GM18870 (cell line): Measurements from ENCODE around the gene BRI3.

Experiments
- ATAC-seq: cut with Tn5 transposase; IDR thresholded peaks from one replicate; pipeline ENCODE4 v1.9.1; 2021; ENCODE audit warnings: moderate library complexity; ENCODE audit not compliant: unreplicated experiment

BRI3 gene

DNA sequence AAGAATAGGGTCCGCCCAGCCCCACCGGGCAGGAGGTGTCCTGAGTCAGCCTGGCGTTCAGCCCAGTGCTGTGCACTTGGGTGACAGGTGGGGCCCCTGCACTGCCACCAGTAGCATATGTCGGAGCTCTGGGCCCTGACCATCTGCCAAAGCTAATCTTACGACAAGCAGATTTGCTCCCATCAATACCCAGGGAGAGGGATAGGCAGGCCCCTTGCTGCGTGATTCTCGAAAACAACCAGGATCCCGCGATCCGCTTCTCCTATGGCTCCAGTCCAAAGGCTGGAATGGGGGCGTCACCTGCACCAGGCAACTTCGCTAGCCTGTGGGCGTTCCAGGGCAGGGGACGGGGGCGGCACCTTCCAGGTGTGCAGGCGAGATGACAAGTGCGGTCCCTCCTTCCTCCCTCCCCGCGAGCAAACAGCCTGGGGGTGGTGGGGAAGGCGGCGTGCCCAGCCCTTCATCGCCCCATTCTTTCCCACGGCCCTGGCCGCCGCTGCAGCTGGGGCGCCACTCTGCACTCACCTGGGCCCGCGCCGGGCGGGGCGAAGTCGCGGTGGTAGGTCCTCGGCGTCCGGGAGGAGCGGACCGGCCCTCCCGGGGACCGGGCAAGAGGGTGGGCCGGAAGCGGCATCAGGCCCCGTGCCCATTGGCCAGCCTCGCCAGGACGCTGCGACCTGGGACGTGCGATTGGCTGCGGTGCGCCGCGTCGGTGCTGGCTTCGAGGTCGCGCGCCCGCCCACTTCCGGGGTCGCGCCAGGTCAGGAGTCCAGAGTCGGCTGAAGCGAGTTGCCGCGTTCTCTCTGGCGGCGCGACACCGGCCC lies 29.7 kb upstream of the BRI3 start, which contains the start of gene TECPR1:
TECPR1 (minus strand) TSS at position 632 of the 824 bp plus-strand sequence. CDS start 6,086 bp downstream, outside the sequence.
- peak; percentile 95 for ATAC-seq

DNA sequence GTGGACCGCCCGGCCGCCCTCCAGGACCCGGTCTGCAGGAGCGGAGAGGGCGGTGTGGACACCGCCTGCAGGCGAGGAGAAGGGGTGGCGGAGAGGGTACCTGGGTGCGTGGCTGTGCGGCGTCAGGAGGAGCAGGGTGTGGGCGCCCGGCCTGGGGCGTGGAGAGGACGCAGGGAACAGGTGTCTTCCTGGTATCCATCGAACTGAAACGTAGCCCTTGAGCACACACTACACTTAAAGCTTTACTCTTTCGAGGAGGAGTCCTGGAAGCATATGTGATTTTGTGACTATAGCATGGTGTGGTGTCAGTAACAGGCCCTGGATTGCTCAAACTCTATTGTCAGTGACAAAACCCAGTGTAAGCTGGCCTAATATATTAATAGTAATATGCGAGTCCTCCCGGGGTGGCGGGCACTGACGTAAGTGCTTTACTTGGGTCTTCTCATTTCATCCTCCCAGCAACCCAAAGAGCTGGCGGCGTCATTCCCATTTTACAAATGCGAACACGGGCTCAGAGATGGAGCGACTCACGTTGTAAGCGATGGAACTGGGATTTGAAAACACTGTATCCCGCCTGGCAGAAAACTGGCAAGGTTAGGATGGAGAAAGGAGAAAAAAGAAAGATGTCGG lies 28.9 kb upstream of the BRI3 start:
- no peak for ATAC-seq

DNA sequence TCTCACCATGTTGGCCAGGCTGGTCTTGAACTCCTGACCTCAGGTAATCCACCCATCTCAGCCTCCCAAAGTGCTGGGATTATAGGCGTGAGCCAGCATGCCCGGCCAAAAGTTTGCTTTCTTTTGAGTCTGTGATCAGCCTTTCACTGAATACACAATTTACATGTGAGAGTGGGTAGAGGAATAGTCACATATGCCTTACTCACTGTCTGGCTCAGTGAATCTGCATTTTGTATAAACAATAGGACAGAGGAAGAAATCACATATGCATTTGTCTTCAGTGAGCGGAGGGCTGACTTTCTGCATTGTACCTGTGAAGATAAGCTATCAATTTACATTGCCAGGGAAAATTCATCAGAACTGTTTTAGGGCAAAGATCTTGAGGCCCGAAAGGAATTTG lies 27.0 kb upstream of the BRI3 start:
- no peak for ATAC-seq

DNA sequence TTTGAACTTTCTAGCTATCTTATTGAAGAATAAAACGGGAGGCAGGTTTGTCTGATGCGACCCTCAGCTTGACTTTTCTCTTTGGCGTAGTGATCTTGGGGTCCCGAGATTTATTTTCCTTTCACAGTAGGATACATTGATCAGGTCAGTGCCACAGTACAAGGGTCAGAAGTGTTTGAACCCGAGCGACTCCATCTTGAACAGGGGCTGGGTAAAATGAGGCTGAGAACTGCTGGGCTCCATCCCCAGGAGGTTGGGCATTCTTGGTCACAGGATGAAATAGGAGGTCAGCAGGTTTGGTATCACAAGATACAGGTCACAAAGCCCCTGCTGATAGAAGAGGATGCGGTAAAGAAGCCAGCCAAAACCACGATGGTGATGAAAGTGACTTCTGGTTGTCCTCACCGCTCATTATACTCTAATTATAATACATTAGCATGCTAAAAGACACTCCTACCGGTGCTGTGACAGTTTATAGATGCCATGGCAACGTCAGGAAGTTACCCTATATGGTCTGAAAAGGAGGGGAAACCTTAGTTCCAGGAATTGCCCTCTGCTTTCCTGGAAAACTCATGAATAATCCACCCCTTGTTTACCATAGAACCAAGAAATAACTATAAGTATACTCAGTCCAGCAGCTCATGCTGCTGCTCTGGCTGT lies 26.4 kb upstream of the BRI3 start:
- no peak for ATAC-seq

DNA sequence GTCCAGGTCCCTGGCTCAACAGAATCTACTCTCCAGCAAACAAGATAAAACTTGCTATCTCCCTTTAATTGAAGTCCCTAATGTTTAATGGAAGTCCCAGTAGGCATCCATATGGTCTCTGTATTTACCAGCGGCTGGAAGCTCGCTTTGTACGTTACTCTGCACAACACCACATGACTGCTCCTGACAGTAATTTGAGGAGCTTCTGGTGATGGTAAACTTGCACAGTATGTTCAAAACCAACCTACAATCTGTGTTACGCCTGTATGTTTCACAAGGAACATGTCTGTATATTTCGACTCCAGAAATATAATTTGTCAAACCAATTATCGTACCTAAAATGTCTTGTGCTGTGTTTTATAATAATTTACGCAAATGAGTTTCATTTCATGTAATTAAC lies 25.1 kb upstream of the BRI3 start:
- no peak for ATAC-seq

DNA sequence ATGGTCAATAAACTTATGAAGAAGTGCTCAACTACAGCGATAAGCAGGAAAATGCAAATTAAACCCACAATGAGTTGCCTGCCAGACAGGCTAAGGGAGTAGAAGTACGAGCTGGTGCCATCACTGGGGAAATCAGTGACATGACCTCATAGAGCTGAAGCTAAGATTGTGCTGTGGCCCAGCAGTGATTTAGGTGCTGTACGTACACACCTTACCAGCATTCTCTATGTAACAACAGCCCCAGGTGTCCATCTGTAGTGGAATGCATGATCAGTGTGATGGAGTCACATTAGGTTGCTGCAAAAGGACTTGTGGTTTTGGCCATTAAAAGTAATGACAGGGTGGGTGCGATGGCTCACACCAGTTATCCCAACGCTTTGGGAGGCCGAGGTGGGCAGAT lies 23.8 kb upstream of the BRI3 start:
- ATAC-seq = no peak

DNA sequence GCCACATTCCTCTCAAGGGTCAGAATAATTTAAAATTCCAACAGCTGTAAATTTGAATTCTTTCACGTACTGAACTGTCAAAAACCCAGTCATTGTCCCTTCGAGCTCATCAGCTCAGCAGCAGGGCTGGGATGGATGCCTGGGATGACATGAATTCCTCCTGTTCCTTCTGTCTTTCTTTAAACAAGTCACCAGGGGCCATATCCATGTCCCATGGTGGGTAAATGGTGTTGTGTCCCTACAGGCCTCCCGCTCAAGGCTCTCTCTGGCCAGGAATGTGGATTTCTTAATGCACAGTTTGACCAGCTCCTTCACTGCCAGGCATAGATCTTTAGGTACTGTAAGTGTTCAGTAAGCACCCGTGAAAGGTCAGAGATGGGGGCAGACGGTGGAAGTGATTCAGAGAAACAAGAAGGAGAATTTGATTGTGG lies 15.6 kb upstream of the BRI3 start:
- no peak for ATAC-seq

DNA sequence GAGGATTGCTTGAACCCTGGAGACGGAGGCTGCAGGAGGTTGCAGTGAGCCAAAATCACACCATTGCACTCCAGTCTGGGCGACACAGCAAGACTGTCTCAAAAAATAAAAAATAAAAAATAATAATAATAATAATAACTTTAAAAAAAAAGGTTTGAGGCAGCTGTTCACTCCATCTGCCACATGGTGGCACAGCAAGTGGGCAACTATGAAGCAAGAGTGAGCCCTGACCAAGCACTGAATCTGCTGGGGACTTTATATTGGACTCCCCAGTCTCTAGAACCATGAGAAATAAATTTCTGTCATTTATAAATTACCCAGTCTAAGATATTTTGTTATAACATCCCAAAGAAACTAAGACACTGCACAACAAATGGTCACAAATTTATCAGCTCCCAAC lies 14.6 kb upstream of the BRI3 start:
- no peak for ATAC-seq

DNA sequence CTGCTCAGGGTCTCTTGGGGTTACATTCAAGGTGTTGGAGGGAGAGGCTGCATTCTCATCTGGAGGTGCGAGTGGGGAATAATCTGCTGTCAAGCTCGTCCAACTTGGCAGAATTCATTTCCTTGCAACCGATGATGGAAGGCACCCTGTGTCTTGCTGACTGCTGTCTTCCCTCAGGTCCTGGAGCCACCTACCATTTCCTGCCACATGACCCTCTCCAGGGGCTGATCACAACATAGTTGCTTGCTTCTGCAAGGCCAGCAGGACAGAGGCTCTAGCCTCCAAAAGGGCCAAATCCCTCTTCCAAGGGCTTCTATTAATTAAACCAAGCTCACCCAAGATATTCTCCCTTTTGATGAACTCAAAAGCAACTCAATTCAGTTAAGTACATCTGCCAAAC lies 14.2 kb upstream of the BRI3 start:
- no peak for ATAC-seq

DNA sequence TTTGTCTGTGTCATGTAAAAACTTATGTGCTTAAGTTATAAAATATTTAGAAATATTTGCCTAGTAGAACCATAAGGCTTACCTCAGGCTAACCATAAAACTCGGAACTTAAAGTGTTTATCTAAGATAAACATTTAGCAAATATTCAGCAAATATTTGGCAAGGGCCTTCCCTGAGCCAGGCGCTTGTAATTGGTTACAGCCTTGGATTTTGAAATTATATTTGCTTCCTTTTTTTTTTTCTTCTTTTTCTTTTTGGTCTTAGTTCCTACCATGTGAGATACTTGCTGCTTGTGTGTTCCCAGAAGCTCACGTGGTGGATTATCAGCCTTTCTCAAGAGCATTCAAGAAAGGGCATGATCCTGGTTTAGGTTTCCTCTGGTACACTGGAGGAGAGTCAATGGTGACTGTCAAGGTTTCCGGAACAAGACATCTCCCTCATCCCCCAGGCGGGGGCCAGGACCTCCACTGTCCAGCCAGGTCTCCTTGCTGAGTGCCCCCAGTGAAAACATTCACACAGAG lies 5.2 kb upstream of the BRI3 start:
- no peak for ATAC-seq

DNA sequence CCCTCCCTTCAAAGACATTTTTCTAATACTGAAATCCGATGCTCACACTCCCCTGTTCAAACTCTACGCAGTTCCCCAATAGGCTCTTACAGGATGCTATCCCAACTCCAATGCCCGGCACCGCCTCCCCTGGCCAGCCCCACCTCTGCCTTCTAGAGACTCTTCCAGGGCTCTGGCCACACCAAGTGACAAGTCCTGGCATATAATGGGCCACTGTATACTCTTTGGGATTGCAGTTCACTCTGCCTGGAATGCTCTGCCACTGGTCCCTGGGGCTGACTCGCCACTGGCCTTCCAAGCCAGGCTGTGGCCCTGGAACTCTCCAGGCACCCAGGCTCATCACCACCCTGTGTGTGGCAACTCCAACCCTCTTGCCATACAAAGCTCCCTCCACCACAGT lies 3.1 kb upstream of the BRI3 start:
- no peak for ATAC-seq

DNA sequence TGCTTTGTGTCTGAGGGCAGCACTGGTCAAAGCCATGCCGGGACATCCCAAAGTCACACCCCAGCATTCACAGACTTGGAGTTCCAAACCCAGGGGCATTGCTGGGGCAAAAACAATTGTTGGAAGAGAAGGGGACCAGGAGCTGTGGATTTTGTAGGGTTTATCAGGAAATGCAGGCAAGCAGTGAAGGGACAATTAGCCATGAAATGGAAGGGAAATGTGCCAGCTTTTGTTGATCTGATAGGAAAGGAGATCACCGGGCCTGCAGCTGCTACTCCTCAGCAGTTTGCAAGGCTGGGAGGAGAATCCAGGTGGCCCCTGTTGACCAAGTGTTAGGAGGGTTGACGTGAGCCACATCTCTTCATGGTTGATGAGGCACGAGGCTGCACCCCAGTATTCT lies 2.5 kb upstream of the BRI3 start:
- no peak for ATAC-seq

DNA sequence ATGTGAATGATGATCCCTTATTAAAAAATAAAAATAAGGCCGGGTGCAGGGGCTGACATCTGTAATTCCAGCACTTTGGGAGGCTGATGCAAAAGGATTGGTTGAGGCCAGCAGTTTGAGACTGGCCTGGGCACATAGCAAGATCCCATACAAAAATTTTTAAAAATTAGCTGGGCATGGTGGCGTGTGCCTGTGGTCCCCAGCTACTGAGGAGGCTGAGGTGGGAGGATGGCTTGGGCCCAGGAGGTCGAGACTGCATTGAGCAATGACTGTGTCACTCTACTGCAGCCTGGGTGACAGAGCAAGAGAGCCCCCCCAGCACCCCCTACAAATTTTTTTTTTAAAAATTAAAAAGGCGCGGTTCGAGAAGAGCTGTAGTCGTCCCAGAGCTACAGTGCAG lies 1.2 kb upstream of the BRI3 start:
- no peak for ATAC-seq

DNA sequence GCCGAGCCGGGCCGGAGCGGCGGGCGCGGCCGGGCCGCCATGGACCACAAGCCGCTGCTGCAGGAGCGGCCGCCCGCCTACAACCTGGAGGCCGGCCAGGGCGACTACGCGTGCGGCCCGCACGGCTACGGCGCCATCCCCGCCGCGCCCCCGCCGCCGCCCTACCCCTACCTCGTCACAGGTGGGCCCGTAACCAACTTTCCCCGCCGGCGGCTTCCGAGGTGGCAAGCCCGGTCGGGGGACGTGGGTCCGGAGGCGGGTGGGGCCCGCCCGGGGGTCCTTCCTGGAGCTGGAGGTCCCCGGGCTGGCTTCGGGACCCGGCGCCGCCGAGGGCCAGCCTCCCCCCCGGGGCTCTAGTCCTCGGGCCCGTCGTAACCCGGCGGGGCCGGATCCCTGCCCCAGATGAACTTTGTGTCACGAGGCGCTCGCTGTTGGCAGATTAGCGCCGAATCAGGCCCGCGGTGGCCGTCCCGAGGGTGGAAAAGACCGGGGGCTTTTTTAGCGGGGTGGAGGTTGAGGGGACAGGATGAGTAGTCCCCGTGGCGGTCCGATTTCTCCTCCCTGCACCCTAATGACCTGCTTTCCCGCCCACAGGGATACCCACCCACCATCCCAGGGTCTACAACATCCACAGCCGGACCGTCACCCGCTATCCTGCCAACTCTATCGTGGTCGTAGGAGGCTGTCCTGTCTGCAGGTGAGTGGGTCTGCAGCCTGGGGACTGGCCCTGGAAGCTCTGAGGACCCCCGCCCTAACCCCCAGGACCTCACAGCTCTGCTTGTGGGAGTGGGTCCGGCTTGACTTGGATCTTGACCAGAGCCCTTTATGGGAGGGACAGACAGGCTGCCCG lies 496 bp downstream of the BRI3 start:
- ATAC-seq = peak; percentile 5

DNA sequence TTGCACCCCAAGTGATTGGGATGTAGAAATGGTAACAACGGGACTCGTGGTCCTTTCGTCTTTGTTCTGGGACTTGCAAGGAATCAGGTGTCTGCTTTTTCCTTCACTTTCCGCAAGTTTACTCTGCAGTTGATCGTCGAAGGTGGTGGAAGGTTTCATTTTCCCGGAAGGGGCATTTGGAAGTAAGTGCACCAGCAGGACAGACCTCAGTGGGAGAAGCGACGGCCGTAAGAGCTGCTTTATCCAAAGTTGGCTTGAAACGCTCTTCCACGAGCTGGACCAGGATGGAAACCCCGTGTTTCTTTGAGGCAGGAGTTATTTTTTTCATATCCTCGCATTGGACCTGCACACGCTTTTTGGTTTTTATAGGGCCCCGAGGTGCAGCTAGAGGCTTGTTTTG lies 1.2 kb downstream of the BRI3 start:
- ATAC-seq = no peak

DNA sequence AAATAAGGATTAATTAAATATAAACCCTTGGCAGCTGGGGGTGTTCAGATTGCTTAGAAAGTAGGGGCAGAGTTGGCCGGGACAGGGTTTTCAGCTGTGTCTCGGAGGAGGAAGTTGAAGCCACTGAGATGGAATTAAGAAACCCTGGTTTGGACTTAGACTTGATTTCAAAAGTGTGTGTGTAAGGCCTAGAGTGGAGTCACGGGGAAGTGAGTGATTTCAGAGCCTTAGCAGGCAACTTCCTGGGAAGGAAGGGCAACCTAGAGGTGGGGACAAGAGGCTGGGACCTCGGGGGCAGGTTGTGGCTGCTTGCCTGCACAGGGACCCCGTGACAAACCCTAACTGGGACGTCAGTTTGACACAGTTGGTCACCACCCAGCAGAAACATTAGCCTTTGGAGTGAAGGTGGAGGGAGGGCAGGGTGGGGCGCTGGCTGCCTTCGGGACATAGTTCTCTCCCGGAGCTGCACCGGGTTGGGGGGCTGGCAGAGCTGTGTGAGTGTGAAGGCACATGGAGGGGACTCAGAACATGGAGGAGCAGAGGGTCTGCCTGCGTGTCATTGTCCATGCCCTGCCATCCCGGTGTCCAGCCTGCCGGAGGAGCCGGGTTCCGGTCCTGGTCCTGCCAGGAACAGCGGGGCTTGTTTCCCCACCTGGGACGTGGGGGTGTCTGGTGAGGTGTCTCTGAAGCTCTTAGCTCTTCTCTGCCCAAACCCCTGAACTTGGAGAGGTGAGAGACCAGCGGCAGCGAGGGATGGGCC lies 1.8 kb downstream of the BRI3 start:
- no peak for ATAC-seq

DNA sequence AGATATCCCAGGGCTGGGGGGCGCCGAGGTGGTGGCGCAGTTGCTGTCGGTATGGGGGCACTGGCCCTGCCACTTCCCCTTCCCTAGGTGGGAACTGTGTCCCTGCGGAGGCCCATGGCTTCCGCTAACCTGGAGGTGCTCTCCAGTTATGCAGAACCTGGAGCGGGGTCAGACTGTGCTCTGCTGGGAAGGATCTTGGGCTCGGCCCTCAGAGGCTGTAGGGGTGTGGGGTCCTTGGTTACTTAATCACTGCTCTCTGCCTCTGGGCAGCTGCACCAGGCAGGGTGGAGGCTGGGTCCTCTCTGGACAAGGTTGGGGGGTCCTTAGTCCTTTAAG lies 2.4 kb downstream of the BRI3 start:
- no peak for ATAC-seq

DNA sequence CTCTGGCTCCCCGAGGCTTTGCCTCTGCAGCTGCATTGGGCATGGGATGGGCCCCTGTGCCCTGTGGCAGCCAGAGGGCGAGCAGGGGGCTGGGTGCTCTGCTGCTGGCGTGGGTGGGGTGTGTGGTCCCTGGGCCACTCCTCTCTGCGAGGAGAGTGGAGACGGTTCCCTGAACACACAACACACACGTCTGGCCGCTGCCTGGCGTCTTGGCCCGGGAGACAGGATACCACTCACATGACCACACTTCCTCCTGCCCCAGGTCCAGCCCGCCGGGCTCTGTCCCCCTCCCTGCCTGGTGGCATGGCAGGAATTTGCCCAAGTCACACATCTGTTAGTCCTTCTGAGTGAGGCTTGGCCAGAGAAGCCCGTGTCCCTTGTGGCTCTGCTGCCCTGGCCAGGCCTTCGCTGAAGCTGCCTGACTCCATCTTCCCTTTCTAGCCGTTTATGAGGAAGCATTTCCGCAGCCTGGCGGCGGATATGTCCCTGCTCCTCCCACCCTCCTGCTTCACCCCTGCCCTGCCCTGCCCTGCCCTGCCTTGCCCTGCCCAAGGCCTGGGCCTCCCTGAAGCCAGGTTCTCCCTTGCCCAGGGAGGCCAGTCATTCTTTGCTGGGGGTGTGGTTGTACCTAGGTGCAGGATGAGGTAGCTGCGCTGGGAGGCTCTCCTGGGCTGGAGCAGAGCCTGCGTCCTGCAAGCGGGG lies 3.0 kb downstream of the BRI3 start:
- no peak for ATAC-seq

DNA sequence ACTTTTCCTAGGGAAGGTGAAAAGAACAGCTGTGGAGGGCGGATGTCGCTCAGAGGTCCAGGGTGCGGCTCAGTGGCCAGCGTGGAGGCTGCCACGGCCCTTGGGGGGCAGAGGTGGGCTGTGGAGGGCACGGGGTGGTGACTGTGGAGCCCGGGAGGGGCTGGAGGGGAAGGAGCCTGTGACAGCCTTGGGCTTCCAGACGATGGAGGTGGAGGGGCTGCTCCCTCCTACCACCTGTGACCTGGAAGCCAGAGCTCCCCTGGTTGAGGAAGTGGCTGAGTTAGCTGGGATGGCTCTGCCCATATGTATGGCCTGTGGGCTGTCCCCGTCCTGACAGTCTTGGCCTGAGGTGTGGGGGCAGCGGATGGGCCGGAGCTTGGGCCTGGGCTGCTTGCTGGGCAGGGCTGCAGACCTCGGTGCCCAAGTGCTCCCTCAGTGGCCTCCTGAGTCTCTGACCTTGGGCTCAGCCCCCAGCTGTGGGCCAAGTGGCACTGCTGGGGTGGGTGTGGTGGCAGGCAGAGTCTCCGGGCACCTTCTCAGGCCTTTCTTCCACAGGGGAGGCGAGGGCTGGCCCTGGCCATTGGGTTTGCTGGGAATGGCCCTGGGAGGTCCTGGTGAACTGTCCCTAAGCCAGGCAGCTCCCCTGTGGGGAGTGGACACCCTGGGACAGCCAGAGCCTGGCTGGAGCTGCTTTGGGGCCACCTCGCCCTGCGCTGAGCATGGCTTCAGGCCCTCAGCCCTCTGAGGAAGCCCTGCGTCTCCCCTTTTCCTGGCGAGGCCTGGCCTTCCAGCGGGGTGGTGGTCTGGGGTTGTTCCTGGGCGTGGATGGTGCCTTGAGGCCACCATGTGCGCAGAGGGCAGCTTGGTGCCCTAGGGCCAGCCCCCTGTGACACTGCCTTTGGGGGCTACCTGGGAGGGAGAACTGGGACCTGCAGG lies 3.9 kb downstream of the BRI3 start:
- no peak for ATAC-seq
